HepG2 (cell line): ENCODE data around the gene B9D2. TPM values are rescaled to one million over a fixed set of nuclear protein-coding genes. Genes with fewer than 3 reads are reported as not detected.

Experiments used
- AHR ChIP-seq: IDR thresholded peaks from 2 replicates; pipeline ENCODE4 v1.6.1; 2018; ENCODE audit warnings: missing genetic modification reagents, missing compliant biosample characterization
- ARID2 ChIP-seq: sonication (generic); formaldehyde crosslinking; IDR thresholded peaks from 2 replicates; pipeline ENCODE4 v1.8.1; 2022; ENCODE audit warnings: mild to moderate bottlenecking, missing genetic modification reagents, borderline replicate concordance
- ATF1 ChIP-seq: IDR thresholded peaks from 2 replicates; pipeline ENCODE4 v1.6.1; 2016; ENCODE audit warnings: mild to moderate bottlenecking, control low read depth
- BRD4 ChIP-seq: sonication (generic); formaldehyde crosslinking; IDR thresholded peaks from 2 replicates; pipeline ENCODE4 v1.4.0; 2020; ENCODE audit warnings: missing genetic modification reagents
- CBX2 ChIP-seq, 2 experiments: fragments of 200-600 bp in 1 of 2; sonication (generic); formaldehyde crosslinking in 1 of 2; IDR thresholded peaks; 2 replicates each; pipeline versions ENCODE4 v1.7.0 to v1.8.1; 2018 to 2022; ENCODE audit warnings: low read depth in 2 of 2, low read length in 1 of 2, mild to moderate bottlenecking in 1 of 2, missing genetic modification reagents in 1 of 2
- CCDC6 ChIP-seq: sonication (generic); formaldehyde crosslinking; IDR thresholded peaks from 2 replicates; pipeline ENCODE4 v1.8.1; 2022; ENCODE audit warnings: mild to moderate bottlenecking, missing genetic modification reagents, moderate library complexity
- FOXO1 ChIP-seq: sonication (generic); formaldehyde crosslinking; IDR thresholded peaks from 2 replicates; pipeline ENCODE4 v1.4.0; 2020; ENCODE audit warnings: missing genetic modification reagents
- HINFP ChIP-seq: sonication (generic); formaldehyde crosslinking; IDR thresholded peaks from 2 replicates; pipeline ENCODE4 v1.4.0; 2020; ENCODE audit warnings: low read depth, mild to moderate bottlenecking, missing genetic modification reagents
- HIVEP1 ChIP-seq: sonication (generic); formaldehyde crosslinking; IDR thresholded peaks from 2 replicates; pipeline ENCODE4 v1.4.0; 2020; ENCODE audit warnings: mild to moderate bottlenecking, missing genetic modification reagents
- HMG20A ChIP-seq: IDR thresholded peaks from 2 replicates; pipeline ENCODE4 v1.6.1; 2016; ENCODE audit warnings: borderline replicate concordance
- KMT2A ChIP-seq: sonication (generic); formaldehyde crosslinking; IDR thresholded peaks from 2 replicates; pipeline ENCODE4 v1.4.0; 2020; ENCODE audit warnings: missing genetic modification reagents
- MBD4 ChIP-seq: IDR thresholded peaks from 2 replicates; pipeline ENCODE4 v1.6.1; 2012; ENCODE audit warnings: low read length, inconsistent platforms, borderline replicate concordance
- NRL ChIP-seq: sonication (generic); formaldehyde crosslinking; IDR thresholded peaks from 2 replicates; pipeline ENCODE4 v1.5.0; 2020; ENCODE audit warnings: missing genetic modification reagents, mild to moderate bottlenecking, moderate library complexity, borderline replicate concordance
- PLRG1 ChIP-seq: fragments of 450-650 bp; conservative IDR thresholded peaks from 2 replicates; pipeline ENCODE4 v1.6.1; 2016
- RAD51 ChIP-seq: fragments of 450-650 bp; IDR thresholded peaks from 2 replicates; pipeline ENCODE4 v1.6.1; 2016; ENCODE audit warnings: borderline replicate concordance
- SETDB1 ChIP-seq: sonication (generic); formaldehyde crosslinking; IDR thresholded peaks from 2 replicates; pipeline ENCODE4 v1.5.1; 2020; ENCODE audit warnings: missing genetic modification reagents, mild to moderate bottlenecking, borderline replicate concordance
- SNAPC2 ChIP-seq: sonication (generic); formaldehyde crosslinking; IDR thresholded peaks from 2 replicates; pipeline ENCODE4 v1.8.1; 2022; ENCODE audit warnings: mild to moderate bottlenecking, missing genetic modification reagents
- STAG1 ChIP-seq: sonication (generic); formaldehyde crosslinking; IDR thresholded peaks from 2 replicates; pipeline ENCODE4 v1.4.0; 2020; ENCODE audit warnings: missing genetic modification reagents
- TEAD2 ChIP-seq: sonication (generic); formaldehyde crosslinking; IDR thresholded peaks from 2 replicates; pipeline ENCODE4 v1.9.0; 2021; ENCODE audit warnings: missing genetic modification reagents
- THAP11 ChIP-seq: IDR thresholded peaks from 2 replicates; pipeline ENCODE4 v1.6.1; 2016; ENCODE audit warnings: missing biosample characterization, missing genetic modification reagents
- TOPORS ChIP-seq: sonication (generic); formaldehyde crosslinking; IDR thresholded peaks from 2 replicates; pipeline ENCODE4 v1.8.0; 2023; ENCODE audit warnings: mild to moderate bottlenecking, missing genetic modification reagents
- ZGPAT ChIP-seq: IDR thresholded peaks from 2 replicates; pipeline ENCODE4 v1.6.1; 2016; ENCODE audit warnings: mild to moderate bottlenecking
- ZNF510 ChIP-seq: sonication (generic); formaldehyde crosslinking; IDR thresholded peaks from 2 replicates; pipeline ENCODE4 v1.4.0; 2020; ENCODE audit warnings: low read depth, mild to moderate bottlenecking, missing genetic modification reagents
- polyA plus RNA-seq, 8 experiments: library from polyadenylated mRNA; depleted of rRNA in 3 of 8; stranded (reverse) in 7 of 8; unstranded in 1 of 8; fragments of >200 nt; fragmentation: Illumina TruSeq in 4 of 8; extraction: Trizol in 4 of 8; gene quantifications; 2 replicates each; pipeline versions ENCODE4 v1.2.1 to v1.2.3, GENCODE V29; 2011 to 2016; ENCODE audit warnings: low read depth in 4 of 8, missing spikeins in 1 of 8, mixed read lengths in 1 of 8; ENCODE audit not compliant: insufficient read depth in 1 of 8
- total RNA-seq, 5 experiments: library from RNA; depleted of rRNA; stranded (reverse); fragments of >200 nt; fragmentation: Illumina TruSeq; extraction: Trizol; gene quantifications; 2 replicates each; pipeline ENCODE4 v1.2.3, GENCODE V29; 2016; ENCODE audit warnings: low read depth in 1 of 5
- TF ChIP-seq, protein P1 (sequence below): sonication (generic); formaldehyde crosslinking; IDR thresholded peaks from 2 replicates; pipeline ENCODE4 v1.4.0; 2020; ENCODE audit warnings: mild to moderate bottlenecking, missing genetic modification reagents
- TF ChIP-seq, protein P2 (sequence below): IDR thresholded peaks from 2 replicates; pipeline ENCODE4 v1.6.1; 2012; ENCODE audit warnings: inconsistent platforms
- TF ChIP-seq, protein P3 (sequence below): sonication (generic); formaldehyde crosslinking; IDR thresholded peaks from 2 replicates; pipeline ENCODE4 v1.8.1; 2023; ENCODE audit warnings: missing genetic modification reagents, mild to moderate bottlenecking, borderline replicate concordance

The B9D2 gene
- total and polyA plus RNA-seq, 2 of the 13 experiments (the other 11 are each of a cell fraction or from before 2014, with no cell fraction given) = 3.1 to 4.4 TPM

GRCh38 chr19:41308450-41309179 lies 55.3 kb downstream of the B9D2 start (continued):
- TF ChIP-seq, protein P1, sequence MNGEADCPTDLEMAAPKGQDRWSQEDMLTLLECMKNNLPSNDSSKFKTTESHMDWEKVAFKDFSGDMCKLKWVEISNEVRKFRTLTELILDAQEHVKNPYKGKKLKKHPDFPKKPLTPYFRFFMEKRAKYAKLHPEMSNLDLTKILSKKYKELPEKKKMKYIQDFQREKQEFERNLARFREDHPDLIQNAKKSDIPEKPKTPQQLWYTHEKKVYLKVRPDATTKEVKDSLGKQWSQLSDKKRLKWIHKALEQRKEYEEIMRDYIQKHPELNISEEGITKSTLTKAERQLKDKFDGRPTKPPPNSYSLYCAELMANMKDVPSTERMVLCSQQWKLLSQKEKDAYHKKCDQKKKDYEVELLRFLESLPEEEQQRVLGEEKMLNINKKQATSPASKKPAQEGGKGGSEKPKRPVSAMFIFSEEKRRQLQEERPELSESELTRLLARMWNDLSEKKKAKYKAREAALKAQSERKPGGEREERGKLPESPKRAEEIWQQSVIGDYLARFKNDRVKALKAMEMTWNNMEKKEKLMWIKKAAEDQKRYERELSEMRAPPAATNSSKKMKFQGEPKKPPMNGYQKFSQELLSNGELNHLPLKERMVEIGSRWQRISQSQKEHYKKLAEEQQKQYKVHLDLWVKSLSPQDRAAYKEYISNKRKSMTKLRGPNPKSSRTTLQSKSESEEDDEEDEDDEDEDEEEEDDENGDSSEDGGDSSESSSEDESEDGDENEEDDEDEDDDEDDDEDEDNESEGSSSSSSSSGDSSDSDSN (CRISPR knock-in tag) = 0 out of 2 replicates have a peak, but pooled peaks have one; percentile 22
- no peak for TF ChIP-seq RAD51
- TF ChIP-seq HMG20A (CRISPR knock-in tag) = no peak
- no peak for TF ChIP-seq HINFP
- peak; percentile 56; the same call in 1 of the 2 replicates for TF ChIP-seq CCDC6 (CRISPR knock-in tag)
- no peak for TF ChIP-seq SNAPC2
- TF ChIP-seq ARID2 (CRISPR knock-in tag) = no peak
- TF ChIP-seq ATF1 = no peak
- TF ChIP-seq SETDB1 = no peak
- no peak for TF ChIP-seq TEAD2 (CRISPR knock-in tag)
- no peak for TF ChIP-seq TOPORS (CRISPR knock-in tag)
- TF ChIP-seq PLRG1 = no peak
- TF ChIP-seq HIVEP1 (CRISPR knock-in tag) = no peak
- TF ChIP-seq BRD4 = no peak
- no peak for TF ChIP-seq THAP11 (CRISPR knock-in tag)
- TF ChIP-seq, protein P2, sequence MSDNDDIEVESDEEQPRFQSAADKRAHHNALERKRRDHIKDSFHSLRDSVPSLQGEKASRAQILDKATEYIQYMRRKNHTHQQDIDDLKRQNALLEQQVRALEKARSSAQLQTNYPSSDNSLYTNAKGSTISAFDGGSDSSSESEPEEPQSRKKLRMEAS = 0 out of 2 replicates have a peak, but pooled peaks have one; percentile 16
- no peak for TF ChIP-seq CBX2 (IDR thresholded peaks at IDR 0.05; ENCODE audit: low read depth, low read length)
- TF ChIP-seq CBX2 (CRISPR knock-in tag; IDR thresholded peaks at IDR 0.05; ENCODE audit: low read depth) = no peak
- peak; percentile 15; the same call in 1 of the 2 replicates for TF ChIP-seq NRL
- TF ChIP-seq STAG1 = peak; percentile 73
- TF ChIP-seq FOXO1 (CRISPR knock-in tag) = peak; percentile 48; the same call in 1 of the 2 replicates
- TF ChIP-seq MBD4 = peak; percentile 49; the same call in 1 of the 2 replicates
- TF ChIP-seq, protein P3, sequence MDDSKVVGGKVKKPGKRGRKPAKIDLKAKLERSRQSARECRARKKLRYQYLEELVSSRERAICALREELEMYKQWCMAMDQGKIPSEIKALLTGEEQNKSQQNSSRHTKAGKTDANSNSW = no peak
- 0 out of 2 replicates have a peak, but pooled peaks have one; percentile 35 for TF ChIP-seq ZNF510 (CRISPR knock-in tag)
- TF ChIP-seq AHR (CRISPR knock-in tag) = no peak
- TF ChIP-seq KMT2A (CRISPR knock-in tag) = no peak
- peak; percentile 34; the same call in 1 of the 2 replicates for TF ChIP-seq ZGPAT (CRISPR knock-in tag)
